HG03457 (cell line): ENCODE measurements around the gene PRM3.

ENCODE experiments used
- ATAC-seq: cut with Tn5 transposase; IDR thresholded peaks from one replicate; pipeline ENCODE4 v1.9.1; 2021; ENCODE audit warnings: moderate number of reproducible peaks; ENCODE audit not compliant: unreplicated experiment

The PRM3 gene

GRCh38 chr16:11248133-11248532, 25.3 kb downstream of the PRM3 start:
- no peak for ATAC-seq

GRCh38 chr16:11245988-11246387, 27.4 kb downstream of the PRM3 start:
- no peak for ATAC-seq

- no peak for ATAC-seq
Measured at GRCh38 chr16:11245222-11245737, 28.1 kb downstream of the PRM3 start.

DNA sequence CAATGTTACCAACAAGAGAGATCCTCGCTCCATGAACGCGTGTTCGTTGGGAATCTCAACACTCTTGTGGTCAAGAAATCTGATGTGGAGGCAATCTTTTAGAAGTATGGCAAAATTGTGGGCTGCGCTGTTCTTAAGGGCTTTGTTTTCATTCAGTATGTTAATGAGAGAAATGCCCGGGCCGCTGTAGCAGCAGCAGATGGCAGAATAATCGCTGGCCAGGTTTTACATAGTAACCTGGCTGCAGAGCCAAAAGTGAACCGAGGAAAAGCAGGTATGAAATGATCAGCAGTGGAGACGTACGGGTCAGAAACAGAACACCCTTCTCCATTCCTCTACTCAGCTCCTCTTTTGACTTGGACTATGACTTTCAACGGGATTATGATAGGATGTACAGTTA, 30.8 kb downstream of the PRM3 start:
- no peak for ATAC-seq

DNA sequence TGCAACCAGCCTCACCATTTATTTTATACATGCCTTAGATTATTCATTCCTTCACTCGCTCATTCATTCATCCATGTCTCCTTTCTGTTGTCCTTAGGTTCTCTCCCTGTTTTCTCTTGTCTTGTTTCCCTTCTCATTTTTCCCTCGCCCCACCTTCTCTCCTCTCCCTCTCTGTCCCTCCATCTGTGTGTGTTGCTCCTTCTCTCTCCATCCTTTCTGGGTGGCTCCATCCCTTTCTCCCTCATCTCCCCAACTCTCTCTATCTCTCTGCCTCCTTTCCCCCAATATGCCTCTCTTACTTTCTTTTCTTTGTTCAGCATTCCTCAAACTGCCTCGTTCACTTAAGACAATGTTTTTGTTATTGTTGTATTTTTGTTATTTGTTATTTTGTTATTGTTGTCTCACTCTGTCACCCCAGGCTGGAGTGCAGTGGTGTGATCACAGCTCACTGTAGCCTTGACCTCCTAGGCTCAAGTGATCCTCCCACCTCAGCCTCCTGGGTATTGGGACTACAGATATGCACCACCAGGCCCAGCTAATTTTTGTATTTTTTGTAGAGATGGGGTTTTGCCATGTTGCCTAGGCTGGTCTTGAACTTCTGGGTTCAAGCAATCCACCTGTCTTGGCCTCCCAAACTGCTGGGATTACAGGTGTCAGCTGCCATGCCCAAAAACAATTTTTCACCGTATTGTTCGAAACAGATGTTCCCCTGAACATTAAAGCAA, 31.8 kb downstream of the PRM3 start:
- ATAC-seq = no peak

DNA sequence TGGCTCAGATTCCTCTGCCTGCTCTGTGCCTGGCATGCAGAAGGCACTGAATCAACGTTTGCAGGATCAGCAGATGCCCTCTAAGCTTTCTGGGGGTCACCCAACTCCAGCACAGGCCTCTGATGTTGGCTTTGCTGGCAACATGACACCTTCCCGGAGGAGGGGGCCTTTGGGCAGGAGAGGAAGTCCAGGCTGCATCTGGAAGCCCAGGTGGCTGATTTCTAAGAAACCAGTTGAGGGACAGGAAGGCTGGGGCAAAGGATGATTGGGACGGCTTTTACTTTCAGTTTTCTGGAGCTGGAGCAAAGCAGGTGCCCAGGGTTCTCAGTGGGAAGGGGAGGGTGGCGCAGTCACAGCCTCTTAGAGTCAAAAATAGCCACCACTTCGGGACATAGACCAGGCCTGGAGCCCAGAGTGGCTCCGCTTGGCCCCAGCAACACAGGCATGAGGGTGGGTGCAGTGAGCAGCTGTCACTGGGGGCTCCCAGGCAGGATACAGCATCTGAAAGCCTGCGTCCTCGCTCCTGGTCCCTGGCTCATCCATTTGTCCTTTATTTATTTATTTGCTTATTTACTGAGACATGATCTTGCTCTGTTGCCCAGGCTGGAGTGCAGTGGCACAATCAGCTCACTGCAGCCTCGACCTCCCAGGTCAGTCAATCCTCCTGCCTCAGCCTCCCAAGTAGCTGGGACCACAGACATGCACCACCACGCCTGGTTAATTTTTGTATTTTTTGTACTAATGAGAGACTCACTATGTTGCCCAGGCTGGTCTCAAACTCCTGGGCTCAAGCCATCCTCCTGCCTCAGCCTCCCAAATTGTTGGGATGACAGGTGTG, 32.6 kb downstream of the PRM3 start:
- no peak for ATAC-seq

DNA sequence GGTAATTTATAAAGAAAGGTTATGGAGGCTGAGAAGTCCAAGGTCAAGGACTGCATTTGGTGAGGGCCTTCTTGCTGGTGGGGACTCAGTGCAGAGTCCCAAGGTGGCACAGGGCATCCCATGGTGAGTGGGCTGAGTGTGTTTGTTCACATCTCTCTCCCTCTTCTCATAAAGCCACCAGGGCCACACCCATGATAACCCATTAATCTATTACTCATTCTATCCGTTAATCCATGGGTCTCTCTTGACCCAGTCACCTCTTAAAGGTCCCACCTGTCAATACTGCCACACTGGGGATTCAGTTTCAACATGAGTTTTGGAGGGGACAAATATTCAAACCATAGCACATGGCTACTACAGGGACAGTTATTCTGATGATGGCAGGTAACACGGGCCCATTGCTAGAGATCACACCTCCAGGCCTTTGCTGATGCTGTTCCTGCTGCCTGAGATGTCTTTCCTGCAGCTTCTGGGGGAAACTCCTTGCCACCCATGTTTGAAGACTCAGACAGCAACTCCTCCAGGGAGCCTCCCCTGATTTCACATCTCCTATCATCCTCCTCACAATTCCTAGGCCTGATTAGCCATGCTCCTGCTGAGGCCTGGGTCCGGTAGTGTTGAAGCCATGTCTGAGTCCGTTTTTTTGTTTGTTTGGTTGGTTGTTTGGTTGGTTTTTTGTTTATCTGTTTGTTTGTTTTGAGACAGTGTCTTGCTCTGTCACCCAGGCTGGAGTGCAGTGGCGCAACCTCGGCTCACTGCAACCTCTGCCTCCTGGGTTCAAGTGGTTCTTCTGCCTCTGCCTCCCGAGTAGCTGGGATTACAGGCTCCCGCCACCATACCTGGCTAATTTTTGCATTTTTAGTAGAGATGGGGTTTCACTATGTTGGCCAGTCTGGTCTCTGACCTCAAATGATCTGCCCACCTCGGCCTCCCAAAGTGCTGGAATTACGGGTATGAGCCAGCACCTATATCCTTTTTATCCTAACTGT, 33.5 kb downstream of the PRM3 start:
- no peak for ATAC-seq

DNA sequence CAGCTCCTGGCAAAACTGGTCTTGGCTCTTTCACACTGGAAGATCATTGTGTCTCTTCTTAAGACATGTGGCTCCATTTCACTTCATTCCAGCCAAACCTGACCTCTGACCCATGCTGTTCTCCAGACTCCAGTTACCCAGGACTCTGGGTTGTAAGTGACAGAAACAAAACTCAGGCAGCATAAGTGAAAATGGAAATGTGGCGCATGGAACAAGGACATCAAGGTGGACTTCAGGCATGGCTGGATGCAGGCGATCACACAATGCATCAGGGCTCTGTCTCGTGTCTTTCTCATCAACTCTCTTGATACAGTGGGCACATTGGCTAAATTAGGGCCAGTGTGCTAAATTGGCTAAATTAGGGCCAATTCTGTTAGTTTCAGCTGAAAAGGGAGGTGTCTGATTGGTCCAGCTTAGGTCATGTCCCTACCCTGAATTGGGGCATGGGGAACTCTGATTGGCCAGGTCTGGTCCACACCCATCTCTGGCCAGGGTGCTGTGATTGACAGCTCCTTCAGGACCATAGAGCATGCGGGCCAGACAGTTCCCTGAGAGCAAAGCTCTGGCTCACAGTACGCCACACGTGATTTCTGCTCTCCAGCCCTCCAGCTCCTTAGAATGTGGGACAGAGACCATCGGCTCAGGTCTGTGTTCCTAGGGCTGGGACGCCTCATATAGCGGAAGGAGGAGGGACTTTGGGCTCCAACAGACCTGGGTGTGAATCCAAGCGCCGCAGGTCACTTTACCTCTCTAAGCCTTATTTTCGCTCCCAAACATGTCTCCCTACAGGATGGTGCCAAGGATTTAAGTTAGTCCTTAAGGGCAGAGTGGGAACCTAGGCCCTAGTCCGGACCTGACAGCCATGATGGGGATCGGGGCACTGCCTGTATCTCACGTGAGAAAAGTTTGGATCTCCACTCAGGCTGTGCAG, 34.9 kb downstream of the PRM3 start:
- ATAC-seq = no peak

GRCh38 chr16:11236461-11237254, 36.8 kb downstream of the PRM3 start:
- ATAC-seq = no peak

- ATAC-seq = no peak
Measured at GRCh38 chr16:11235703-11235991, 37.8 kb downstream of the PRM3 start.

DNA sequence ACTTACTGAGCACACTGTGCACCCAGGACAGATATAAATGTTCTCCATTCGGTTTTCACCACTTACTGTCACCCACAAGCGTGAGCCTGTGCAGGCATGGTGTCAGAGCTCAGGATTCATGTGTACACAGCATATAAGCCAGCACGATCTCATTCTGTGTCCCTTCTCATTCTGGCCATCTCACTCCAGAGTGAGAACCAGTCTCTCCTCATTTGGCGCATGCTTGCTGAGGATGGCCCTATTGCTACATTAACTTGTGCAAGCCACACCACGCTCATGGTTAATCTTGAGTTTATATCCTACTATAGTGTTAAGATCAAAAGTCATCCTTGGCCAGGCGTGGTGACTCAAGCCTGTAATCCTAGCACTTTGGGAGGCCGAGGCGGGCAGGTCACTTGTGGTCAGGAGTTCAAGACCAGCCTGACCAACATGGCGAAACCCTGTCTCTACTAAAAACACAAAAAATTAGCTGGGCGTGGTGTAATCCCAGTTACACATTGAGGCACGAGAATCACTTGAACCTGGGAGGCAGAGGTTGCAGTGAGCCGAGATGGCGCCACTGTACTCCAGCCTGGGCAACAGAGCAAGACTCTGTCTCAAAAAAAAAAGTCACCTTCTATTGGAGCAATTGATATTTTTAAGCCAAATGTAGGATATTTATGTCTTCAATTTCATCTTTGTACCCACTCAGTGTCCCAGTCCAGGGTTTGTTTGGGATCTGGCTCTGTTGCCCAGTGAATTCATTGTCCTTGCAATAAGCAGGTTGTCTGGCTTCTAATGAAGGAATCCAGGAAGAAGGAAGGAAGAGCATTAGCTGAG, 38.3 kb downstream of the PRM3 start:
- ATAC-seq = no peak

DNA sequence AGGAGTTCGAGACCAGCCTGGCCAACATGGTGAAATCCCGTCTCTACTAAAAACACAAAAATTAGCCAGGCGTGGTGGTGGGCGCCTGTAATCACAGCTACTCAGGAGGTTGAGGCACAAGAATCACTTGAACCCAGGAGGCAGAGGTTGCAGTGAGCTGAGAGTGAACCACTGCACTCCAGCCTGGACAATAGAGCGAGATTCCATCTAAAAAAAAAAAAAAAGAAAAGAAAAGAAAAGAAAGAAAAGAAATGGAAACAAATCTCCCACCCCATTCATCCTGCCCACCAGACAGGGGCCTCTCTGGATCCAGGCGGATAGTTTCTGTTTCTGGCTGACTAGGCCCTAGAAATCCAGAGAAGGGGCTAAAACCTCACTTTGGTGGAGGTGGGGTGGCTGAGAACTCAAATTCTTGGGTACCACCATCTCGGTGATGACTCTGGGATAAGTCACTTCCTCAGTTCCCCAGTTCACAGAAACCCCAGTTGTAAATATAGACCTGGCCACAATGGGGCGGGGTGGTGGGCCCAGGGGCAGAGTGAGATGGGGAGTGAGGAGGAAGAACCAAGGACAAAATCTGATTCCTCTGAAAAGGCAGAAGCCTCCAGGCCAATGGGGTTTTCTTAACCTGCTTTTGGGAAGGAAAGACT, 39.6 kb downstream of the PRM3 start:
- no peak for ATAC-seq

GRCh38 chr16:11232852-11233726, 40.3 kb downstream of the PRM3 start:
- ATAC-seq = peak; percentile 44

GRCh38 chr16:11232302-11232851, 41.1 kb downstream of the PRM3 start:
- no peak for ATAC-seq

DNA sequence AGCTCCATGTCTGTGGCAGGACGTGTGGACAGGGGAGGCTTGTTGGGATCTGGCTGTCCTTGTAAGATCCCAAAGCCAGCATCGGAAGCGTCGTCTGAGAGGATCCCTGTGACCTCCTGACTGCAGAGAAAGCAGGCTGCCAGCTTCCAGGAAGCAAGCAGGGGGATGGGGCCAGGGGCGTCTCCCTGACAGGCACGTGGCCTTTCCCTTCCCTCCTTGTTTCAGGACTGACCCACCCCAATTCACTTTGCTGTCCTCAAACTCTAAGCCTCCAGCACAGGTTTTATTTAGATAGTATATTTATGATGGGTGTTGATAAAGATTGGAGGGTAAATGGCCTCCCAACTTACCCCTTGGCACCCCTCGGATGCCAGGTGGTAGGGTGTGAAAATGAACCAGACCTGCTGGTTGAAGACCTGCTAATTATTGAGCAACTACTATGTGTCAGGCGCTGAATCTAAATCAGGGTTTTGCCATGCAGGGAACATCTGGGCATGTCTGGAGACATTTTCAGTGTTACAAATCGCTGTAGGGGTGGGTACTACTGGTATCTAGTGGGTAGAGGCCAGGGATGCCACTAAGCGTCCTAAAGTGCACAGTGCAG, 42.0 kb downstream of the PRM3 start:
- no peak for ATAC-seq

- no peak for ATAC-seq
Measured at GRCh38 chr16:11229906-11230305, 43.5 kb downstream of the PRM3 start.
